Hematopoietic multipotent progenitor cell (in vitro differentiated cells): ENCODE data around the gene GRK5. TPM values are rescaled to one million over a fixed set of nuclear protein-coding genes. Genes with fewer than 3 reads are reported as not detected.
"Not testable (repeated sequence)": the region's sequence is repeated elsewhere in the genome, so short reads cannot be mapped to it uniquely, and the experiment has no call there.

ENCODE experiments used
- DNase-seq, 3 donors: peaks; one replicate each; pipeline ENCODE4 v3.0.0-alpha.2; 2011 to 2015; ENCODE audit warnings: low read depth in 2 of 3, low spot score in 2 of 3
- total RNA-seq: library from RNA; depleted of rRNA; stranded (reverse); fragments of >200 nt; gene quantifications from one replicate; pipeline ENCODE4 v1.2.3, GENCODE V29; 2012

Gene GRK5
- total RNA-seq, 1 donor = 2.2 TPM

DNA sequence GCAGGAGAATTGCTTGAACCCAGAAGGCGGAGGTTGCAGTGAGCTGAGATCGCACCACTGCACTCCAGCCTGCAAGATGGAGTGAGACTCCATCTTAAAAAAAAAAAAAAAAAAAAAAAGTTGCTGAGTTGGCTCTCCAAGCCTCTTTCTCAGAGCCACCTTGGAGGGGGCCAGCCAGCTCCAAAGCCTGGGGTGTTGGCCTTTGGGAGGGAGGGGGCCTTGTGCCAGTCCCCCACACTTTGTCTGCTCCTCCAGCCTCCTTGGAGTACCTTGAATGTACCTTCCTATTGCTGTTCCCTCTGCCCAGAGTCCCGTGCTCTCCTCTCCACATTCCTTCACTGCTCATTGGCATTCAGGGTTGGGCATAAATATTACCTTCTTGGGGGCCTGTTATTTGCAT lies 62.4 kb downstream of the GRK5 start:
- DNase-seq = no peak

GRCh38 chr10:119270762-119271366 lies 63.5 kb downstream of the GRK5 start:
- DNase-seq = peak in 1 of 3 donors; percentile 35

- DNase-seq = not testable (repeated sequence)
Measured at GRCh38 chr10:119272338-119272734, 65.0 kb downstream of the GRK5 start.

DNA sequence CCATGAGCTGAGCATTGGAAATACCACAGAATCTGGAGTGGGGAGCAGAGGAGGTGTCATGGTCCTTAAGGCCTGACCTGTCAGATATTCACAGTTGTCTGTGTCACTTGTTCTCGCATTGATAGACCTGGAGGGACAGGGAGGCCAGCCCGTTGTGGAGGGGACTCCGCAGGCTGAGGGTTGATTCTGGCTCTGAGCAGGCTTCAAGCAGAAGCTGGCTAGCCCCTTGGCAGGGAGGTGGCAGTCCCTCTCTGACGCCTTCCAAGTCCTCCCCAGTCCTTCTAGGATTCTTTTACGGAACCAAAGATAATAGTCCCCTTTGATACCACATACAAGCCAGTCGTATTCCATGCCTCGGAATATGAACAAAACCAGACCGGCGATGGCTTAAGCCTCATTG lies 65.4 kb downstream of the GRK5 start:
- DNase-seq = no peak

- DNase-seq = no peak
Measured at GRCh38 chr10:119273413-119273812, 66.0 kb downstream of the GRK5 start.

GRCh38 chr10:119274519-119275045 lies 67.2 kb downstream of the GRK5 start:
- DNase-seq = no peak

GRCh38 chr10:119275085-119275484 lies 67.7 kb downstream of the GRK5 start:
- no peak for DNase-seq

DNA sequence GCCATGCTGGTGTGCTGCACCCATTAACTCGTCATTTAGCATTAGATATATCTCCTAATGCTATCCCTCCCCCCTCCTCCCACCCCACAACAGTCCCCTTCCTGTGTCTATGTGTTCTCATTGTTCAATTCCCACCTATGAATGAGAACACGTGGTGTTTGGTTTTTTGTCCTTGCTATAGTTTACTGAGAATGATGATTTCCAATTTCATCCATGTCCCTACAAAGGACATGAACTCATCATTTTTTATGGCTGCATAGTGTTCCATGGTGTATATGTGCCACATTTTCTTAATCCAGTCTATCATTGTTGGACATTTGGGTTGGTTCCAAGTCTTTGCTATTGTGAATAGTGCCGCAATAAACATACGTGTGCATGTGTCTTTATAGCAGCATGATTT lies 68.8 kb downstream of the GRK5 start:
- not testable (repeated sequence) for DNase-seq

GRCh38 chr10:119278126-119278709 lies 70.8 kb downstream of the GRK5 start:
- DNase-seq = no peak

- no peak for DNase-seq
Measured at GRCh38 chr10:119279441-119279840, 72.1 kb downstream of the GRK5 start.

GRCh38 chr10:119281581-119282071 lies 74.3 kb downstream of the GRK5 start:
- no peak for DNase-seq

GRCh38 chr10:119282446-119282845 lies 75.1 kb downstream of the GRK5 start:
- DNase-seq = no peak

DNA sequence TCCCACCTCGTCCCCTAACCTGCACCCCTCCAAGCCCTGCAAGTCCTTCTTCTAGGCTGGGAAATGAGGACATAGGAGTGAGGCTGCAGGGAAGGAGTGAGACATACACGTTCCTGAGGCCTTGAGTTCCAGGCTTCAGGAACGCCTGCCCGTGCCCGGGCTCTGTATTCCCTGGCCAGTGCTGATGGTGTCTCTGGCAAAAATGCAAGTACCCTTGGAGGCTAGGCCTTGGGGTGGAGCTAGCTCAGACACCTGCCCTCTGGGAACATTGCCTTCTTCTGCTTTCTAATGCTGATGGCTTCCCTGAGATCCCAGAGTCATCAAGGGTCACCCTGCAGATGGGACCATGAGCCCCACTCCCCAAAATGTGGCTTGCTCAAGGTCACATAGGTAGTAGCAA lies 76.0 kb downstream of the GRK5 start:
- DNase-seq = no peak

- DNase-seq = no peak
Measured at GRCh38 chr10:119283818-119284217, 76.4 kb downstream of the GRK5 start.

DNA sequence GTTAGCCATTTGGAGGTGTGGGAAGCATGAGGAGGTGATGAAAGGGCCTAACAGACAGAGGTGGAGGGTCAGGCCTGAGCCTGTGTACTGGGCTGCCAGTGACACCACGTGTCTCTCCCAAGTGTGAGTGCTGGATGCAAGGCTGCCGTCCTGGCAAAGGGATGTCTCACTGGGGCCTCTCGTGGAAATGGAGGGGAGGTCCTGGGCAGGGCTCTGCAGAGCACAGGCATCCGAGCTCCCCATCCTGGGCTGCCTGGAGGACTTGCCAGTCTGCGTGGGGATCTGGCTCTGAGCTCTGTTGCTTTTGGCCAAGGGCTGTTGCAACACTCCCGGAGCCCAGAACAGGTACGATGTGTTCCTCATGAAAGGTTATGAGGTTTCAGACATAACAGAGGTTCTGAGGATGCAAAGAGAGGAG lies 77.3 kb downstream of the GRK5 start:
- DNase-seq = no peak

- no peak for DNase-seq
Measured at GRCh38 chr10:119285495-119286267, 78.3 kb downstream of the GRK5 start.

GRCh38 chr10:119286516-119286915 lies 79.1 kb downstream of the GRK5 start:
- no peak for DNase-seq

DNA sequence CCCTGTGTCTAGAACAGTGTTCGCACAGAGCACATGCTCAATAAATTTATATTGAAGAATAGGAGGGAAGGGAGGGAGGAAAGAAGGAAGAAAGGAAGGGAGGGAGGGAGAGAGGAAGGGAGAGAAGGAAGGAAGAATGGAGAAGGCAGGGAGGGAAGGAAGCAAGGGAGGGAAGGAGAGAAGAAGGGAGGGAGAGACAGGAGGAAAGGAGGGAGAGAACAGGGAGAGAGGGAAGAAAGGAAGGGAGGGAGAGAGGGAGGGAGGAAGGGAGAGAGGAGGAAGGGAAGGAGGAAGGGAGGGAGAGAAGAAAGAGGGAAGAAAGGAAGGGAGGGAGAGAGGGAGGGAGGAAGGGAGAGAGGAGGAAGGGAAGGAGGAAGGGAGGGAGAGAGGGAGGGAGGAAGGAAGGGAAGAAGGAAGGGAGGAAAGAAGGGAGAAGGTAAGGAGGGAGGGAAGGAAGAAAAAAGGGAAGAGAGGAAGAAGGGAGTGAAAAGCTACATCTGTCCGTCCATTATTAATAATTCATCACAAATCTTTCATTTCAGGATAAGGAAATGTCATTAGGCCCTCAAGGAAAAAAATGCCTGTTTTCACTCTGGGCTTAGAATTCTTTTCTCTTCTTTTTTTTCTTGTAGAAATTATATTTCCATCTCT lies 79.7 kb downstream of the GRK5 start:
- DNase-seq = no peak

- DNase-seq = no peak
Measured at GRCh38 chr10:119288574-119289001, 81.2 kb downstream of the GRK5 start.

- DNase-seq = no peak
Measured at GRCh38 chr10:119289227-119289920, 82.0 kb downstream of the GRK5 start.
